SIG-M5 treated with dmso at 0.1 percent for 504 hours (cell line): Measurements from ENCODE around the gene SCN4A.
A peak's percentile ranks its signal among the peaks of the same experiment; 100 is the strongest.

ENCODE experiments used
- DNase-seq: peaks from one replicate; lab custom pipeline; 2025; ENCODE audit not compliant: unreplicated experiment; lab: John Stamatoyannopoulos, UW

The SCN4A gene

DNA sequence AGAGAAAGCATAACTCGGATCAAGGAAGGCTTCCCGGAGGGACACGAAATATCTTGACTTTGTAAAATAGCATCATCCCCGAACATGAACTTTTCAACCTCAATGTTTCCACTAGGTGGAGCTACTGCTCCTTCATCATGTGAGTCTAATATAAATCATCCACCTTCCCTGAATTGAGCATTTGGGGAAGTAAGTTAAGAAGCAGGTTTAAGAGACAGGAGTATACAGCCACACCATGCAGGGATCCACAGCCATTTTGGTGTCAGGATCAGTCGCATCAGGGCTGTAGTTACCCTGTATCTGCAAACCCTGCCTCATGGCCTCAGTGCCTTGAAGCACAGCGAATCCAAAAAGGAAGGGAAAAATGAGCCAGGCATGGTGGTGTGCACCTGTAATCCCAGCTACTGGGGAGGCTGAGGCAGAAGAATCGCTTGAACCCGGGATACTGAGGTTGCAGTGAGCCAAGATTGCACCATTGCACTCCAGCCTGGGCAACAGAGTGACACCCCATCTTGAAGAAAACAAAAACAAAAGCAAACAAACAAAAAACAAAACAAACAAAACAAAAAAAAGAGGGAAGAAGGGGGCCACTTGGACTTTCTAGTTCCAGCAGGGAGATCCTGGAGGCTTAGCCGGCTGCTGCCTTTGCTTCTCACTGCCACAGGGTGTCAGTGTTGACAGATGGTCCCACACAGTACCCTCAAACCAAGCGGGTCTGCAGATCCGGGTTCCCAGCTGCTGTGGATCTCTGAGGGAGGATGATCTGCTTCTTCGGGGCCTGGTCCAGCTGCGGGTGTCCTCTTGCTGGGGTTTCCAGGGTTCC is 83.5 kb downstream of the SCN4A start:
- peak; percentile 44 for DNase-seq
